ENCODE data around the gene CFAP53.

DNA sequence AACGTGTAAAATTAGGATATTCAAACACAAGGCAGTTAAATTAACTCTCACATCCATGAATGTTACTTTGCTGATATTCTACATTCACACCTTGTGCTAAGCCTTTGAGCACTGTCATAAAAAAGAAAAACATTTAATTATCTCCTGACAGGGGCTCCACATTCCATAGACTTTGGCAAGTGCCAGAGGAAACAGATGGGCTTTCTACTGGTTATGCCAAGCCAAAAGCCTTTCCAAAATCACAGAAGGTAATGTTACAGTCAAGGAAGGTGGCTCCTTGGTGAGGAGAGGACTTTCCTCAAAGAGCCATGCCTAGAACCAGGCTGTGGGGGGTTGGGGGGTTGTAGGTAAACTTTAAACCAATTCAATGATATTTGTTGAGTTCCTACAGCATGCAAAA lies 83.8 kb downstream of the CFAP53 start:
- no peak for TF ChIP-seq EZH2 (IDR thresholded peaks at IDR 0.05; ENCODE audit: borderline replicate concordance, insufficient read depth, low read length, poor library complexity, severe bottlenecking)
- TF ChIP-seq, protein P1, sequence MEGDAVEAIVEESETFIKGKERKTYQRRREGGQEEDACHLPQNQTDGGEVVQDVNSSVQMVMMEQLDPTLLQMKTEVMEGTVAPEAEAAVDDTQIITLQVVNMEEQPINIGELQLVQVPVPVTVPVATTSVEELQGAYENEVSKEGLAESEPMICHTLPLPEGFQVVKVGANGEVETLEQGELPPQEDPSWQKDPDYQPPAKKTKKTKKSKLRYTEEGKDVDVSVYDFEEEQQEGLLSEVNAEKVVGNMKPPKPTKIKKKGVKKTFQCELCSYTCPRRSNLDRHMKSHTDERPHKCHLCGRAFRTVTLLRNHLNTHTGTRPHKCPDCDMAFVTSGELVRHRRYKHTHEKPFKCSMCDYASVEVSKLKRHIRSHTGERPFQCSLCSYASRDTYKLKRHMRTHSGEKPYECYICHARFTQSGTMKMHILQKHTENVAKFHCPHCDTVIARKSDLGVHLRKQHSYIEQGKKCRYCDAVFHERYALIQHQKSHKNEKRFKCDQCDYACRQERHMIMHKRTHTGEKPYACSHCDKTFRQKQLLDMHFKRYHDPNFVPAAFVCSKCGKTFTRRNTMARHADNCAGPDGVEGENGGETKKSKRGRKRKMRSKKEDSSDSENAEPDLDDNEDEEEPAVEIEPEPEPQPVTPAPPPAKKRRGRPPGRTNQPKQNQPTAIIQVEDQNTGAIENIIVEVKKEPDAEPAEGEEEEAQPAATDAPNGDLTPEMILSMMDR (IDR thresholded peaks at IDR 0.05; ENCODE audit: poor library complexity, severe bottlenecking): no peak
